NCI-H748 (cell line): Measurements from ENCODE around the gene SMIM44.
A peak's percentile ranks its signal among the peaks of the same experiment; 100 is the strongest.
"Not testable (repeated sequence)": the region's sequence is repeated elsewhere in the genome, so short reads cannot be mapped to it uniquely, and the experiment has no call there.

ENCODE experiments used
- DNase-seq: peaks from one replicate; lab custom pipeline; 2025; ENCODE audit not compliant: unreplicated experiment; lab: John Stamatoyannopoulos, UW

The SMIM44 gene

DNA sequence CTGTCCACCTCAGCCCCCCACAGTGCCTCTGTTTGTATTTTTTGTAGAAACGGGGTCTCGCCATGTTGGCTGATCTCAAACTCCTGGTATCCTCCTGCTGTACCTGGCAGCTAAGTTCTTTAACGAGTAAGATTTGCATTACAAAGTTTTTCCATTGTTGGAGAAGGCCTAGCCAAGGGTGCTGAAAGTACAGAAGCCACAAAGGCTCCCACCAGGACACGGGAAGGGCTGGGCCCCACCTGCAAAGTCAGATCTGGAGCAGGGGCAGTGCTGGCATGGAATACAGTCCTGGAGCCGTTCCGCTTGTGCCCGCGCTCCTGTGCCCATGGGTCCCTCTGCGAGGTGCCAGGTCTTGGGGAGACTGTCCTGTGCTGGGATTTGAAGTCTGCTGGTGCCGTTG is 35.0 kb upstream of the SMIM44 start:
- no peak for DNase-seq

DNA sequence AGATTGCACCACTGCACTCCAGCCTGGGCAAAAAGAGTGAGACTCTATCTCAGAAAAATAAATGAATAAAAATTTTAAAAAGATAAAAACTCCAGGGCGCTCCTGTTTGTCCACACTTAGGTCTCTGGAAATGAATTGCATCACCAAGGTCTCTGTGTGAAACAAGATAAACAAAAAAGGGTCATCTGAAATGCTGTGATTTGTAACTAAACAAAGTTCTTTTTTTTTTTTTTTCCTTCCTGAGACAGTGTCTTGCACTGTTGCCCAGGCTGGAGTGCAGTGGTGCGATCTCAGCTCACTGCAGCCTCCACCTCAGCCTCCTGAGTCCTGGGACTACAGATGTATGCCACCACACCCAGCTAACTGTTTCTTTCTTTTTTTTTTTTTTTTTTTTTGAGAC is 34.4 kb upstream of the SMIM44 start:
- no peak for DNase-seq

DNA sequence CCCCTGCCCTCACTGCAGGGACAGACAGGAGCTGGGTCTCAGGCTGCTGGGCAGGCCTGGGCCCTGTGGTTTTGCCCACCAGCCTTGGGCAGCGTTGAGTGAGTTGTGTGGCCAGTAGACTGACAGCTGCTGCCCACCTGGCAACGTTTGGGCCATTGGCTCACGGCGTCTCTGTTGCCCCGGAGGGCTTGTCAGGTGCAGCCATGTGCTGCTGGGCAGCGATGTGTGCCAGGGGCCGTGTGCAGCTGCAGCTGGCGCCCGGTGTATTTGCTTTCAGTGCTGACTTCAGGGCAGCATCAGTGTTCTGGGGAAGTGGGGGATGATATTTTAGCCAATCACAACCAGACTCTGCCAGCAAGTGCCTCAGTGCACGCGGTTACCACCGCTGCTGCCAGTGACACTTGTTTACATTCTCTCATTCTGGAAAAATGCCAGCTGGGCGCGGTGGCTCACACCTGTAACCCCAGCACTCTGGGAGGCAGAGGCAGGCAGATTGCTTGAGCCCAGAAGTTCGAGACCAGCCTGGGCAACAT is 33.5 kb upstream of the SMIM44 start:
- peak; percentile 62 for DNase-seq

DNA sequence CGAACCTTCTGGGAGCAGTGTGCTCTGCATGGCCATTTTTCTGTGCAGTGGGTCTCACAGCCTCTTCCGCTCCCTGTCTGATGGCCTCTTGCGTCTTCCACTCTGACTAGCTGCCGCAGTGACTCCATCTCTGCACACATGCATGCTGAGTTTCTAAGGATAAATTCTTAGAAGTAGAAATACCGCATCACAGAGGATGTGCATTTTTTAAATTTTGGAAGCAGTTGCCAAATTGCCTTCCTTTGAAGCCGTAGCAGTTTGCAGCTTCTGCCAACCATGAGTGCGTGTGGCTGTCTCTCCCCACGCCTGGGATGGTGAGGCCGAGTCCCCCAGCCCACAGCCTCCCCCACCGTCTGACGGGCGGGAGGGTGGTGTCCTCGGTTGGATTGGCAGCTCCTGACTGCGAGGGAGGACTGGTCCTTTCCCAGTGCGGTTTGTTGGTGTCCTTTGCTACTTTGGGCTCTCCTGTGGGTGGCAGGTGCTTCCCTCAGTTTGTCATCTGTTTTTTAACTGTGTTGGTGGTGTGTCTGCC is 32.7 kb upstream of the SMIM44 start:
- DNase-seq: no peak

DNA sequence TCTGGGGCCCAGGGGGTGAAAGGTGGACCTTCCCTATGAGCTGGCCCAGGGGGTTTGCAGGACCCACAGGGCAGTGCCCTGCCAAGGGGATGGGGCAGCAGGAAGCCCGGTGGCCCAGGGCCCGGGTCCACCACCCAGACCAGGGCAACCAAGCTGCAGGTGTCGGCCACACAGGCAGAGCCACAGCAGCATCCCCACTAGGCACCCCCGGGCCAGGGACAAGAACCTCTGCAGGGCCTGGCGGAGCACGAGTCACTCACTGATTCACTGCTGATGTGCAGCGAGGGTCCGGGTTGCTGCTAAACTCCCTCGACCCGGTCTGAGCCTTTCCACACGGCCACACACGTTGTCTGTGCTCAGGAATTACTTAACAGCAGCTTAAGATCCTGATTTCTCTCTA is 31.7 kb upstream of the SMIM44 start:
- DNase-seq: no peak

DNA sequence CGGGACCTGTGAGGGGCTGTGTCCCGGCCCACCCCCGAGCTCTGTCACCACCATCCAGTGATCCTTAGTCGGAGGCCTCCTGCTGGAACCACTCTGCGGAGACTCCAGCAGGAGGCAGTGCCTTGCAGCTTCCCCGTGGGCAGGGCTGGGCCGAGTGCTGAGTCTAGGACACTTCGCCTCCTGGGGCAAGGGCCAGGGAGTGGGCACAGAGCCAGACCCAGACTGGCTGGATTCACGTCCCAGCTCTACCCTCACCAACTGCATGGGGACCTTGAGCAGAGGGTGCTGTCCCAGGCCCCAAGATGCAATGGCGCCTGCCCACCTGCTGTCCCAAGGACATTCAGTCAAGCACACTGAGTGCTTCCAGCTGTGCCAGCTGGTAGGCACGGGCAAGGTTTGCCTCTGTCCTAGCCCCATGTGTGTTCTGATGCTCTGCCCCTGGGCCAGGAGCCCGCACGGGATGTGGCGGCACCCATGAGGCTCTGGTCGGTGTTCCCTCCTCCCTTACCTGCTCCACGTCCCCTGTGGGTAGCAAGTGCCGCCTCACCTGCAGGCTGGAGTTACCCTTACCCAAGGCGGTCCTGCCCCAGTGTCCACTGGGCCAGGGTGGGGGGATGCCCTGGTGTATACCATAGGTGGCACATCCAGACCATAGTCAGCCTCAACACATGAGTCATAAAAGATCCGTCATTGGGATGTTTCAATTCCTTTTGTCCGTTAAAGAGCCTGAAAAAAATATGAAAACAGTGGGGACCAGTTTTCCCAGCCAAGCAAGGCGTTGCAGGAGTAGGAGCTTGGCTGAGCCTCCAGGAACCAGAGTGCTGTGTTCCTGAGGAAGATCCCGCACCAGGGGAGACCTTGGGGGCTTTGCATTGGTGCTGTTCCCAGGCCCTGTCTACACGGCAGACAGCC is 30.2 kb upstream of the SMIM44 start:
- DNase-seq: no peak

DNA sequence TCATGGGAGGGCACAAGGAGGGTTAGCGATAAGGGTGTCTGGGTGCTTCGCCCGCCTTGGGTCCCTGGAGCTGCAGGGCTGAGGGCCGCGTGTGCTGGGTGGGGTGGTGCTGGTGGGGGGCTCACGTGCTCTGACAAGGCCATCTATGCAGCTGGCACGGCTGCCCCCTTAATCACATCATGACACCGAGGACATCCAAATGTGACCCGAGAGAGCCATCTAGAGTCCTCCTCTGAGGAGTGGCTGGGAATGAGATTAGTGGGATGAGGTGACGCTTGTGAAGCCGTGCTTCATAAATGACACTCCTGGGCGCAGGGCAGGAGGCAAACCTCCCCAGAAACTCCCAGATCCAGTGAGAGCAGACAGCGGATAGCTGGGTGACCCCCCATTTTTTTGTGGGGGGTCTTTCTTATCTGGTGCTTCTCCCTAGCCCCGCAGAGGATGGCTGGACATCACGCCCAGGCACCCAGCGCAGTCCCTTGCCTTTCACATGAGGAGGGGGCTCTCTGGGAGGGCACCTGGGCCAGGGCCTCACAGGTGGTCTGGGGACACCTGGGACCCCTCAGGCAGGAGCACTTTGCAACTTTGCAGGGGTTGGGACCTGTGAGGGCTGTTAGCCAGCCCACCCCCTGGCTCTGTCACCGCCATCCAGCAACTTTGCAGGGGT is 29.5 kb upstream of the SMIM44 start:
- DNase-seq: no peak

DNA sequence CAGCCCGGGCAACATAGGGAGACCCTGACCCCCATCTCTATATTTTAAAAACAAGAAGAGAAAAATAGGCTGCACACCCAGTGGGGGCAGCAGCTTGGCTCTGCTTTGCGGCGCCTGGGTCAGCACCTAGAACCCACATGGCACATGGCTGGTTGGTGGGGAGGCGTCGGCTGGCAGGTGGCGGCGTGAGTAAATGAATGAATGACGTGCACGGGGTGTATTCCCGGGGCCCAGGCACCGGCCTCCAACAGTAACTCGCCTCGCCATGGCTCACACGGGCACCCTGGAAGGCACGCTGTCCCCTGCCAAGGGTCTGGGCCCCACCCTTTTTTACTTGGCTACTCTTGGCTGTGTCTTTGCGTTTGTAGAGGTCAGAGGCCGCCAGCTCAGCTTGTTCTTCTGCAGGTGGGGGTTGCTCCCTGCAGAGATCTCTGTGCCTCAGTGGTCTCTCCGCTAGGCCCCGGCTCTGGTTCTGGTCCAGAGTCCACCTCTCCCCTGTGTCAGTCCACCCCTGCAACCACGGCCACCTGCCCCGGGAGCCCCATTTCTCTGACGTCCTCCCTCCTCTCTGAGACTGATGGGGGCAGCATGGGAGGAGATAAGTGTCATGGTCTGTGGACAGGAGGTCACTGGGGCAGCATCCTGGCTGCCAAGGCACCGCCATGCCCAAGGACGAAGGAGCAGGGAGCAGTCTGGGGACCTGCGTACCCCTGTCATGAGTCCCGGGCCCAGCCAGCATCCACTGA is 28.4 kb upstream of the SMIM44 start:
- no peak for DNase-seq

DNA sequence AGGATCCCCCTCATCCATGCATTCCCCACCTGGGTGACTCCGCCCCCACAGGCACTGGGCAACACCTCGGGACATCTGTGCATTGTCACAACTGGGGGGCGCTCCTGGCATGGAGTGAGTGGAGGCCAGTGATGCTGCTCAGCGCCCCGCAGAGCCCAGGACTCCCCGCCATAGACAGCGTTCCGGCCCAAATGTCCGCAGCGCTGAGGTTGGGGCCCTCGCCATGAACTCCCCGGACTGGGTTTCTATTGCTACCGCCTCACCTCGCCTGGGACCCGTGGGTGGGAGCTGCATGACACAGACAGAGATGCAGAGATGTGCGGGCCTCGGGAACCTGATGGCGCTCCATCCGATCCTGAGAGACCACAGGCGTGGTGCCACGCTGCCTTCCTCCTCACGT is 27.5 kb upstream of the SMIM44 start:
- DNase-seq: no peak

DNA sequence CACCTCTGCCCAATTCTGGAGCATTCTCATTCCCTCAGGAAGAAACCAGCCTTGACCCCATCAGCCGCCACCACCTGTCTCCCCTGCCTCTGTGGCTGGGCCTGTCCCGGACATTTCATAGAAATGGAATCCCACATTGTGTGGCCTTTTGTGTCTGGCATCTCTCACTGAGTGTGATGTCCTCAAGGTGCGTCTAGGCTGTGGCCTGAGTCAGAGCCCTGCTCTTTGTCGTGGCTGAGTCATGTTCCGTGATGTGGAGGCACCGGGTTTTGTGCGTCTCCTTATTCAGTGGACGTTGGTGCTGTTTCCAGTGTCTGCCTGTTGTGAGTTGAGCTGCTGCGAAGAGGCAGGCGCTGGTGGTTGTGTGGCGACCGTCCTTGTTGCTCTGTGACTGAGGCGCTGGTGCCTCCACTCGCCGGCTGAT is 26.3 kb upstream of the SMIM44 start:
- no peak for DNase-seq

DNA sequence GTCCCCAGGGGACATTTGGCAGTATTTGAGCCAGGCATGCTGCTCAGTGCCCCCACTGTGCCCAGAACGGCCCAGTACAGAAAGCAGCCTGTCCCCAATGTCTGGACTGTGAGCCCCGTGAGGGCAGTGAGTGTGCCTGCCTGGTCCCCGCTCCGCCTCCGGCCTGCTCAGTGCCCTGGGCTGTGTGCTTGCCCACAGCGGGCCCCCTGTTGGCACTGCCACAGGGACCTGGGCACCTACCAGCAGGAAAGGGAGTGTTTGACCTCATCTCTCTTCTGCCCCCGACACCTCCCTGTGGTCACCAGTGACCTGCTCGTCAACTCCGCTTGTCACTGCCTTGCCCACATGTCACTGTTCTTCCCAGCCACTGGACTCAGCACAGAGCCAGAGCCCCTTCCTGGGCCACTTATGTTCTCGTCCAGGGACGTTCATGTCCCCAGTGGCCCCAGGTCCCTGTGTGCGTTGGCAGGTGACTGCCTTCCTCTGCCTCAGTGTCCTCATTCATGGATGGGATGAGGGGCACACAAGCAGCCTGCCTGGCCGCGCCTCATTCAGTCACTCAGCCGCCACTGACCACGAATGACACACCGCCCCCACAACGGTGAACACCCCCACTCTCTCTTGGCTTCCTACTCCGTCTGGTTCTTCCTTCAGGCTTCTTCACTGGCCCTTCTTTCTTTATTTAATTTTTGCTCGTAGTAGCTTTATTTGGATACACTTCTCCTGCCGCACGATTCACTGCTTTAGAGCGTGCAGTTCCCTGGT is 25.7 kb upstream of the SMIM44 start:
- DNase-seq: no peak

DNA sequence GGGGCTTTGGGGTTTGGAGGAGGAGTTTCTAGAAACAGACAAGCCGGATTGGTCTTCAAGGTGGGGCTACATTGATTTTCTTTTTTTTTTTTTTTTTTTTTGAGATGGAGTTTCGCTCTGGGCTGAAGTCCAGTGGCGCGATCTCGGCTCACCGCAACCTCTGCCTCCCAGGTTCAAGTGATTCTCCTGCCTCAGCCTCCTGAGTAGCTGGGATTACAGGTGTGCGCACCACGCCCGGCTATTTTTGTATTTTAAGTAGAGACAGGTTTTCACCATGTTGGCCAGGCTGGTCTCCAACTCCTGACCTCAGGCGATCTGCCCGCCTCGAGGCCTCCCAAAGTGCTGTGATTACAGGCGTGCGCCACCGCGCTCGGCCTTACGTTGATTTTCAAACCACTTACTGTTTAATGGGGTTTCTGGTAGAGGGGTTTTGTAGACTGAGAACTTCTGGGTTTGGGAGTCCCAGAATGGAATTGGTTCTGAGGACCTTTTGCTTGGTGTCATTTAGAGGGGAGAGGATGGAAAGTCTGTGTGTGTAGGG is 24.9 kb upstream of the SMIM44 start:
- not testable (repeated sequence) for DNase-seq

DNA sequence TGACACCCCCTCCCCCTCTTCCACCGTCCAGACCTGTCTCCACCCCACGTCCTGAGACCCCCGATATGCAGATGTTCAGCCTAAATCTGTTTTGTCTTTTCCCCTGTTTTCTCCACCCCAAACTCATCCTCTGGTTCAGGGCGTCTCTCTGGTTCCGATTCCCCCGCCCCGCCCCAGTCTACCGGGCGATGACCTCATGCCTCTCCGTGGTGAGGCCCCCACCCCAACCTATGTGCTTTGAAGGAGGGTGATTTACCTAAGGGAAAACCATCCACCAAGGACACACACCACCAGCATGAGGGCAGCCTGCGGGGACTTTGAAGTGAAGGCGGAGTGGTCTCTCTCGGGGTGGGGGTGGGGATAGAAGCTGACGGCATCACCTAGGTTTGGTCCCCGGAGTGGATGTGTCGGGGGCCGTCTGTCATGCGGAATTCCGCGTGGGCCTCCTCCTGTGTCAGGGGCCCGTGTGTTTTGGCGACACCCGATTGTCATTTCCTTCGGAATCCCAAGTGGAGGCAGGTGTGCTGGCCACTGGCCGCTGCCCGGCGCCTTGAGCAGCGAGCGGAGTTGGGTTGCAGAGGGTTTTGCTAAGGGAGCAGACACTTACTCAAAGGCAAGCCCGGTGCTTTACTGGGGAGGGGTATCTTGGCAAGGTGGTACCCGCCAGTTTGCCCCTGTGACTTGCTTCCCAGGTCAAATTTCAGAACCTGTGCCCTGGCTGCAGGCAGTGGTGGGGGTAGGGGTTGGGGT is 24.3 kb upstream of the SMIM44 start:
- peak; percentile 17 for DNase-seq

DNA sequence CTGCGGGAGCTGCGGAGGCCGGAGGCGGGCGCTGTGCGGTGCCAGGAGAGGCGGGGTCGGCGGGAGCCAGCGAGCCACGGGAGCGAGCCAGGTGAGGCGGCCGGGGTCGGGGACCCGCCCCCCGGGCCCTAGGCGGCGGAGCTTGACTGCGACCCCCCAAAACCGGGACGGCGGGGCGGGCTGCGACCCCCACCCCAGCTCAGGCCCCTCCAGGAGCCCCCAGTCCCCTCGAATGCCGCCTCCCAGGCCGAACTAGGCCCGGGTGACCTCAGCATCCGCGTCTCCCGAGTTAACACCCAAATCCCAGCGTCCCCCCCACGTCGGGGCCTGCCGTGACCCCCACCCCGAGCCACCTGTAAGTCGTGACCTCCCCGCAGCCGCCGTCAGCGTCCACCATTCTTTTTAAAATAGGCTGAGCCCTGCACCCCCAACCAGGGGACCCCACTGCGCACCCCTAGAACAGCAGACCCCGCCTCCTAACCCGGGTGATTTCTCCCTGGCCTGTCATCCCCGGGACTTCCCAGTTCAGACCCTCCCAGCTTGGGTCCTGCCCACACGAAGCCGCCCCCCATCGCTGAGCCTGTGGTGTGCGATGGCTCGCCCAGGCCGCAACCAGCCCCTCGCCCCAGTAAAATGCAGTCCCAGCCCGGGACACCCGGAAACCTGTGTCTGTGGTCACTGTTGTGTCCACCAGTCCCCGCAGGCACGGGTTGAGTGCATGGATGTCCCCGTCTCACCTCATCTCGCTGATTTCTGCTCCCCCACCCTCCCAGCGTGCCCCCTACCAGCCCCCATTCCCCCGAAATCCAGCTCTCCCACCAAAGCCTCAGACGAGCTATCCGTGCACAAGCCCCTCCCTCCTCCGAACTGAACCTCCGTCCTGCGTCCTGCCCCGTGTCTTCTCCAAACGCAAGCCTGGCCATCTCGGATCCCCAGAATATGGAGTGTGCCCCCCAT is 23.4 kb upstream of the SMIM44 start:
- DNase-seq: peak; percentile 2

DNA sequence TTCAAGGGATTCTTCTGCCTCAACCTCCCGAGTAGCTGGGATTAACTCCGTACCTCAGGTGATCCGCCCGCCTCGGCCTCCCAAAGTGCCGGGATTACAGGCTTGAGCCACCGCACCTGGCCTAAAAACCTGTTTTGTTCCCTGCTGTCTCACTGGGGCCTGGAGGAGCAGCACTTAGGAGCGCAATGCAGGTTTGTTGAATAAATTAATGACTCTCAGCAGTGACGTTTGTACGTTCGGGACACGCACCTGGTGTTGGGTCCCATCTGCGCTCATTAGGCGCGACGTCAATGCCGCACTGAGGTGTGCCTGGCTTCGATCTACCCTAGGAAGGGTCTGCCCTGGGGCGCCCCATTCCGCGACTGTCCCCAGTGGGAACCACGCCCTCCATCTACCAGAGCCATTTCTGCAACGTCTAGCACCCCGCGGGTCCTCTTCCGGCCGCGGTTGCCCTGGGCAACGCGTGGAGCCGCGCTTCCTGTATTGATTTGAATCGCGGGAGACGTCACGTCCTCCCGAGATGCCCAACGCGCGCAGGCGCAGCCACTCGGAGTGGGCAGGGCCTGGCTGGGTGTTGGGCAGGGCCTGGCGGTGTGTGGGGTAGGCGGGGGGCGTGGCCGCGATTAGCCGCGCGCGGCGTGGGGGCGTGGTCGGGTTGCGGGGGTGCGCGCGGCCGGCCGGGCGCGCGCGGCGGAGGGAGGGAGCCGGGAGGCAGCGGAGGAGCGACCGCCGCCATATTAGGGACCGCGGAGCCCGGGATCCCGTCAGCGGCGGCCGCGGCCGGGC is 22.6 kb upstream of the SMIM44 start, which contains the start of gene FZR1:
Gene FZR1, plus strand, starts transcription at position 714 of the 786 bp plus-strand sequence. CDS start 16,679 bp downstream, outside the sequence.
- peak; percentile 98 for DNase-seq

DNA sequence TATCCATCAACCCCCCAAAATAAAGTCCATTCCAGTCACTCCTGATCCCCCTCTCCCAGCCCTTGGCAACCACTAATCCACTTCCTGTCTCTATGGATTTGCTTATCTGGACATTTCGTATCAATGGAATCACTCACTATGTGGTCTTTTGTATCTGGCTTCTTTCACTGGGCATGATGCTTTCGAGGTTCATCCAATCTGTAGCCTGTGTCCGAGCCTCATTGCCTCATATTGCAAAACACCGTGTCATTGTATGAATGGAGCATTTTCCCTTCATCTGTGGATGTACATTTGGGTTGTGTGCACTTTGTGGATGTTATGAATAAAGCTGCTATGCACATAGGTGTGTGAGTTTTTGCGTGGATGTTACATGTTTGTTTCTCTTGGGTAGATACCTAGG is 21.5 kb upstream of the SMIM44 start:
- no peak for DNase-seq

DNA sequence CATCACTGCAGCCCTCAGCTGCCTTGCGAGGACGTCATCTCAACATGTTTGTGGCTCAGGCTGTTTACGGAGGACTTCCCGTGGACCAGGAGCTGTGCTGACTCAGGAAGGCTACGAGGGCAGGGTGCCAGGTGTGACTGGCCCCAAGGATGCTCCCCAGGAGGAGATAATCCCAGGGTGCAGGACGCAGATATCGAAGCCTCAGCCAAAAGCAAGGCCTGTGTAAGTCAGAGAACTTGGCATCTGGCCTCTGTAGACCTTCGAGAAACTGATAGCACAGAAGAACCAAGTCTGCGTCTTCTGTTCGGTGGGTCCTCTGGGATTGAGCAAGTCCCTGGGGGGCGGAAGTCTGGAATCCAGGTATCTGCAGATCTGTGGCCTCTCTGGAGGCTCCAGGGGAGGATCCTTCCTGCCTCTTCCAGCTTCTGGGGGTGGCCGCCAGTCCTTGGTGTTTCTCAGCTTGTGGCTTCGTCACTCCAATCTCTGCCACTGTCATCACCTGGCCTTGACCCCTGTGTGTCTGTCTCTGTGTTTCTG is 19.9 kb upstream of the SMIM44 start:
- no peak for DNase-seq
